Parathyroid adenoma (tissue), 2 donors: ENCODE results near the gene EIF1B.

Experiments
- H2AFZ ChIP-seq: fragments of 300-600 bp; sonication (generic); one replicate; pipeline ENCODE4 v1.7.0; 2017; ENCODE audit warnings: antibody characterized with exemption, mild to moderate bottlenecking
- H3K27ac ChIP-seq: fragments of 300-600 bp; sonication (generic); one replicate; pipeline ENCODE4 v1.7.0; 2017
- H3K27me3 ChIP-seq: fragments of 300-600 bp; sonication (generic); one replicate; pipeline ENCODE4 v1.7.0; 2017; ENCODE audit warnings: low read length; ENCODE audit not compliant: control insufficient read depth, insufficient read depth
- H3K36me3 ChIP-seq: fragments of 300-600 bp; sonication (generic); one replicate; pipeline ENCODE4 v1.7.0; 2017; ENCODE audit warnings: low read length; ENCODE audit not compliant: control insufficient read depth, insufficient read depth
- H3K4me1 ChIP-seq: fragments of 300-600 bp; sonication (generic); one replicate; pipeline ENCODE4 v1.7.0; 2017; ENCODE audit warnings: control low read depth
- H3K4me2 ChIP-seq: fragments of 300-600 bp; sonication (generic); one replicate; pipeline ENCODE4 v1.7.0; 2017; ENCODE audit warnings: low read length
- H3K4me3 ChIP-seq: fragments of 300-600 bp; sonication (generic); one replicate; pipeline ENCODE4 v1.7.0; 2017; ENCODE audit warnings: low read depth, low read length
- H3K79me2 ChIP-seq: fragments of 300-600 bp; sonication (generic); one replicate; pipeline ENCODE4 v1.7.0; 2017; ENCODE audit warnings: control low read depth
- H3K9ac ChIP-seq: fragments of 300-600 bp; sonication (generic); one replicate; pipeline ENCODE4 v1.7.0; 2017; ENCODE audit warnings: mild to moderate bottlenecking
- H3K9me3 ChIP-seq: fragments of 300-600 bp; sonication (generic); one replicate; pipeline ENCODE4 v1.7.0; 2017; ENCODE audit warnings: low read length; ENCODE audit not compliant: control insufficient read depth
- CTCF ChIP-seq: fragments of 300-600 bp; sonication (generic); IDR thresholded peaks from one replicate; pipeline ENCODE4 v1.7.0; 2017; ENCODE audit warnings: antibody characterized with exemption, mild to moderate bottlenecking
- donor health status: primary hyperparathyroidism.

The EIF1B gene

GRCh38 chr3:40341671-40342070 is 32.2 kb downstream of the EIF1B start:
- H3K9me3 ChIP-seq: no peaks in the 10 kb centered on the region
- H3K4me3 ChIP-seq: no peak overlapping the region
- no peaks in the 10 kb centered on the region for H3K36me3 ChIP-seq
- no peak overlapping the region for H3K4me2 ChIP-seq
- H3K4me1 ChIP-seq: no peaks in the 10 kb centered on the region
- no peak overlapping the region for H3K27ac ChIP-seq
- no peaks in the 10 kb centered on the region for H3K79me2 ChIP-seq
- no peak overlapping the region for H3K9ac ChIP-seq
- H3K27me3 ChIP-seq: no peaks in the 10 kb centered on the region
- no peak overlapping the region for H2AFZ ChIP-seq
- TF ChIP-seq CTCF: no peak

- Histone ChIP-seq H3K9ac (no peak overlapping the region), H2AFZ (no peak overlapping the region), H3K4me2 (no peak overlapping the region), H3K27me3 (no peaks in the 10 kb centered on the region), H3K27ac (no peak overlapping the region), H3K4me3 (no peak overlapping the region), H3K79me2 (no peaks in the 10 kb centered on the region), H3K36me3 (no peaks in the 10 kb centered on the region), H3K4me1 (no peaks in the 10 kb centered on the region), H3K9me3 (no peaks in the 10 kb centered on the region)
- TF ChIP-seq CTCF: no peak
These were observed 41.0 kb downstream of the EIF1B start for GRCh38 chr3:40350529-40350928.

- Histone ChIP-seq H3K36me3 (no peaks in the 10 kb centered on the region), H3K27me3 (no peaks in the 10 kb centered on the region), H3K4me1 (no peaks in the 10 kb centered on the region), H3K4me3 (no peak overlapping the region), H2AFZ (no peak overlapping the region), H3K79me2 (no peaks in the 10 kb centered on the region), H3K27ac (no peak overlapping the region), H3K9me3 (no peaks in the 10 kb centered on the region), H3K9ac (no peak overlapping the region), H3K4me2 (no peak overlapping the region)
- TF ChIP-seq CTCF: no peak
These were observed 45.9 kb downstream of the EIF1B start for GRCh38 chr3:40355410-40355809.

- TF ChIP-seq CTCF: no peak
- no peak overlapping the region for H3K9ac ChIP-seq
- H3K4me2 ChIP-seq: no peak overlapping the region
- no peaks in the 10 kb centered on the region for H3K79me2 ChIP-seq
- no peaks in the 10 kb centered on the region for H3K4me1 ChIP-seq
- no peak overlapping the region for H3K27ac ChIP-seq
- H3K36me3 ChIP-seq: no peaks in the 10 kb centered on the region
- H3K9me3 ChIP-seq: no peaks in the 10 kb centered on the region
- H3K4me3 ChIP-seq: no peak overlapping the region
- no peaks in the 10 kb centered on the region for H3K27me3 ChIP-seq
- H2AFZ ChIP-seq: no peak overlapping the region
These were observed 48.9 kb downstream of the EIF1B start for GRCh38 chr3:40358454-40358853.
